IMR-90 (cell line): ENCODE data around the gene DNAJC5. TPM values are rescaled to one million over a fixed set of nuclear protein-coding genes. Genes with fewer than 3 reads are reported as not detected.

Experiments
- ATAC-seq: fragments of 200-7000 bp; cut with Tn5 transposase; 2 replicates; pipeline ENCODE4 v1.9.1; 2020; ENCODE audit warnings: low read depth, mild to moderate bottlenecking, moderate library complexity
- BruUV-seq: library from RNA; stranded (reverse); fragments of 400-500 nt; replicated peaks from 2 replicates; lab custom pipeline; 2021; lab: Mats Ljungman, UMichigan
- CTCF ChIA-PET: fragments of 300-600 bp; formaldehyde crosslinking; extraction: SDS; loops from one replicate; lab custom pipeline; 2021; ENCODE audit warnings: antibody characterized with exemption; lab: Yijun Ruan, JAX
- POLR2A ChIA-PET: fragments of 300-600 bp; sonication (Branson Sonifier 250); formaldehyde crosslinking; loops from one replicate; lab custom pipeline; 2022; ENCODE audit warnings: antibody characterized with exemption; ENCODE audit not compliant: unreplicated experiment; lab: Charles Lee
- DNase-seq: peaks from one replicate; pipeline ENCODE4 v3.0.0; 2013
- H2AFZ ChIP-seq: replicated peaks from 2 replicates; pipeline ENCODE3; 2013; ENCODE audit warnings: low read length, mild to moderate bottlenecking; ENCODE audit not compliant: poor library complexity
- H2AK5ac ChIP-seq: 2 replicates; pipeline ENCODE4 v1.6.1; 2013; ENCODE audit warnings: low read depth, low read length, inconsistent platforms
- H2AK9ac ChIP-seq: replicated peaks from 2 replicates; pipeline ENCODE3; 2013; ENCODE audit warnings: mild to moderate bottlenecking, low read depth, low read length, moderate library complexity; ENCODE audit not compliant: poor library complexity
- H2BK120ac ChIP-seq: 2 replicates; pipeline ENCODE4 v1.6.1; 2013; ENCODE audit warnings: low read depth, low read length, inconsistent platforms
- H2BK15ac ChIP-seq: 3 replicates; pipeline ENCODE4 v1.6.1; 2013; ENCODE audit warnings: low read depth, low read length, inconsistent platforms
- H2BK20ac ChIP-seq: 2 replicates; pipeline ENCODE4 v1.6.1; 2013; ENCODE audit warnings: low read depth, mild to moderate bottlenecking, inconsistent platforms, low read length, moderate library complexity
- H2BK5ac ChIP-seq: 2 replicates; pipeline ENCODE4 v1.6.1; 2013; ENCODE audit warnings: mild to moderate bottlenecking, low read depth, low read length, inconsistent platforms; ENCODE audit not compliant: poor library complexity, severe bottlenecking
- H3K14ac ChIP-seq: replicated peaks from 2 replicates; pipeline ENCODE4 v1.6.1; 2013; ENCODE audit warnings: low read depth, low read length, inconsistent platforms
- H3K18ac ChIP-seq: 2 replicates; pipeline ENCODE4 v1.6.1; 2013; ENCODE audit warnings: low read depth, low read length, control low read depth
- H3K23ac ChIP-seq: 2 replicates; pipeline ENCODE4 v1.6.1; 2013; ENCODE audit warnings: low read depth, low read length, inconsistent platforms
- H3K27ac ChIP-seq: 2 replicates; pipeline ENCODE4 v1.5.1; 2013; ENCODE audit warnings: mild to moderate bottlenecking, control low read depth, low read length; ENCODE audit not compliant: insufficient read depth
- H3K27me3 ChIP-seq: 2 replicates; pipeline ENCODE4 v1.6.1; 2013; ENCODE audit warnings: low read length; ENCODE audit not compliant: control insufficient read depth, insufficient read depth
- H3K36me3 ChIP-seq: 2 replicates; pipeline ENCODE4 v1.6.1; 2013; ENCODE audit warnings: low read length, mixed read lengths; ENCODE audit not compliant: control insufficient read depth, insufficient read depth
- H3K4ac ChIP-seq: 2 replicates; pipeline ENCODE4 v1.6.1; 2013; ENCODE audit warnings: low read depth, low read length, inconsistent platforms
- H3K4me1 ChIP-seq: 2 replicates; pipeline ENCODE4 v1.6.1; 2013; ENCODE audit warnings: low read length, mixed read lengths; ENCODE audit not compliant: control insufficient read depth, insufficient read depth
- H3K4me2 ChIP-seq: 2 replicates; pipeline ENCODE4 v1.6.1; 2013; ENCODE audit warnings: low read depth, mild to moderate bottlenecking, control low read depth, low read length, moderate library complexity
- H3K4me3 ChIP-seq: 2 replicates; pipeline ENCODE4 v1.5.1; 2013; ENCODE audit warnings: low read depth, mild to moderate bottlenecking, control low read depth, low read length, moderate library complexity; ENCODE audit not compliant: insufficient read depth
- H3K56ac ChIP-seq: 2 replicates; pipeline ENCODE4 v1.6.1; 2013; ENCODE audit warnings: low read length, inconsistent platforms; ENCODE audit not compliant: insufficient read depth; ENCODE audit errors: extremely low read depth
- H3K79me1 ChIP-seq, 2 experiments: 2 replicates each; pipeline ENCODE4 v1.6.1; 2013; ENCODE audit warnings: low read length in 2 of 2, inconsistent platforms in 1 of 2, low read depth in 1 of 2
- H3K9ac ChIP-seq: 2 replicates; pipeline ENCODE4 v1.6.1; 2013; ENCODE audit warnings: low read depth, low read length, control low read depth
- H3K9me1 ChIP-seq: 2 replicates; pipeline ENCODE4 v1.6.1; 2013; ENCODE audit warnings: low read length, inconsistent platforms; ENCODE audit not compliant: insufficient read depth
- H3K9me3 ChIP-seq: 2 replicates; pipeline ENCODE4 v1.6.1; 2013; ENCODE audit warnings: low read length; ENCODE audit not compliant: control insufficient read depth, insufficient read depth
- H4K20me1 ChIP-seq: 2 replicates; pipeline ENCODE4 v1.6.1; 2013; ENCODE audit warnings: low read length, inconsistent platforms; ENCODE audit not compliant: insufficient read depth
- H4K5ac ChIP-seq: 2 replicates; pipeline ENCODE4 v1.6.1; 2013; ENCODE audit warnings: mild to moderate bottlenecking, low read depth, low read length, control low read depth
- H4K8ac ChIP-seq, 2 experiments: 2 replicates each; pipeline ENCODE4 v1.6.1; 2013; ENCODE audit warnings: low read depth in 2 of 2, low read length in 2 of 2, control low read depth in 1 of 2, inconsistent platforms in 1 of 2
- H4K91ac ChIP-seq: 2 replicates; pipeline ENCODE4 v1.6.1; 2013; ENCODE audit warnings: low read depth, low read length, inconsistent platforms; ENCODE audit not compliant: insufficient read depth
- MAFK ChIP-seq: IDR thresholded peaks from 2 replicates; pipeline ENCODE4 v1.6.1; 2012; ENCODE audit warnings: low read depth, low read length, improper control_type of control experiment
- NFE2L2 ChIP-seq: fragments of 150-350 bp; IDR thresholded peaks from 2 replicates; pipeline ENCODE4 v1.6.1; 2016; ENCODE audit warnings: low read depth, mild to moderate bottlenecking, low read length
- POLR2A ChIP-seq: IDR thresholded peaks from 2 replicates; pipeline ENCODE4 v1.6.1; 2012; ENCODE audit warnings: mild to moderate bottlenecking, low read depth, low read length
- RAD21 ChIP-seq: IDR thresholded peaks from 2 replicates; pipeline ENCODE4 v1.6.1; 2012; ENCODE audit warnings: low read length, improper control_type of control experiment
- SMC3 ChIP-seq: fragments of 150-350 bp; IDR thresholded peaks from 2 replicates; pipeline ENCODE4 v1.6.1; 2016; ENCODE audit warnings: low read depth, mild to moderate bottlenecking, antibody characterized with exemption, low read length, moderate library complexity
- WGBS, 2 experiments: methylation state at CpG; one replicate each; pipeline versions ENCODE4 v1.1.5 to v1.1.7; 2013; ENCODE audit warnings: missing lambda C conversion rate in 2 of 2; ENCODE audit not compliant: insufficient read length in 1 of 2; ENCODE audit errors: extremely low coverage in 2 of 2; 5-methylcytosine and 5-hydroxymethylcytosine counted together
- dilution Hi-C: fragments of 300-500 bp; cut with HindIII; formaldehyde crosslinking; loops from one replicate; pipeline ENCODE4 v1.14.3; 2018; ENCODE audit warnings: low sequenced_read_pairs; ENCODE audit not compliant: unreplicated experiment
- in situ Hi-C: fragments of 300-500 bp; cut with MboI; formaldehyde crosslinking; loops from 3 replicates; pipeline ENCODE4 v1.14.3; 2019; ENCODE audit warnings: low sequenced_read_pairs, inconsistent platforms, mixed read lengths
- intact Hi-C: fragments of 100-400 bp; cut with micrococcal nuclease; formaldehyde crosslinking; loops from 2 replicates; pipeline ENCODE4 v1.10.0; 2022
- polyA plus RNA-seq, 3 experiments: library from polyadenylated mRNA; depleted of rRNA; stranded (reverse); fragments of >200 nt; gene quantifications; 2 replicates each; pipeline ENCODE4 v1.2.3, GENCODE V29; 2012; ENCODE audit warnings: low replicate concordance in 1 of 3
- total RNA-seq: library from RNA; depleted of rRNA; stranded (reverse); fragments of >200 nt; gene quantifications from 2 replicates; pipeline ENCODE4 v1.2.3, GENCODE V29; 2012

Gene DNAJC5
- total and polyA plus RNA-seq, 2 of the 4 experiments (the other 2 are of a cell fraction): 35.6 to 45.2 TPM

DNA sequence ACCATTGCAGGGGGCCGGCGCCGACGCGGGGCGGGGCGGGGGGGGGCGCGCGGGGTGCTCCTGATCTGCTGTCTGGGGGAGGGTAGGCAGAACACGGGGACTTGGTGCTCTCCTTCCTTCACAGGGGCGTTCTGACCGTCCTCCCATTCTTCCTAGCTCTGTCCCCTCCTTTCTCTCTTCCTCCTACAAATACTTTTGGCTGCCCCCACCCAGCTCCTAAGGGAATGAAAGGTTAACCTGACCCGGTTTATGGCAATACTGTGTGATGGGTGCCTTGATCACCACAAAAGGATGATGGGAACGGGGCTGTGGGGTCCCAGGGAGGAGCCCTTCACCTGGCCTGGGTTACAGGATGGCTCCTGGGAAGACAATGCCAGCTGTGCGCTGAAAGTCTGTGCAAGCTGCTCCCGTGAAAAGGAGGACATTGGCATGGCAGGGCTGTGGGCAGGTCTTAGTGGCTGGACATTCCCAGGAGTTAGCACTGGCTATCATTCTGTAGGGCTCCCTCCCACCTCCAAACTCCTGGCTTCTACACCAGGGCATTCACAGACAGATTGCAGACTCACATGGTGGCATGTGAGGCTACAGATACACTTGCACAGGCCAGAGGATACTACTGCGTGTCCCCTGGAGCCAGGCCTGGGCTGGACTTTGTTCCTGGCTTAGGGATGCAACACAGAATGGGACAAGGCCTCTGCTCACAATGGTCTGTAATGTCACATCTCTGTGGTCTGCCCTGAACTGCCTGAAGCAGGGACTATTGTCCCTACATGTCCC lies 31.7 kb upstream of the DNAJC5 start:
- Histone ChIP-seq H4K8ac (peak overlapping the region; percentile 59 to 100; a peak in 3 of 4 replicates), H4K5ac (peak overlapping the region; percentile 82), H3K18ac (no peak overlapping the region), H4K20me1 (peaks cover 4% of the 10 kb centered on the region), H3K36me3 (peaks cover 10% of the 10 kb centered on the region; the same call in 1 of the 2 replicates), H3K9ac (peak overlapping the region; percentile 76), H3K23ac (peak overlapping the region; percentile 75; the same call in 1 of the 2 replicates), H3K9me3 (no peaks in the 10 kb centered on the region), H3K27me3 (no peaks in the 10 kb centered on the region), H3K14ac (peak overlapping the region; percentile 94), H2AK9ac (peak overlapping the region; percentile 94), H2AFZ (no peak overlapping the region), H2AK5ac (peak overlapping the region; percentile 91), H3K4me1 (peaks cover 16% of the 10 kb centered on the region), H3K4me2 (peak overlapping the region; percentile 79), H3K4ac (peak overlapping the region; percentile 97), H3K27ac (peak overlapping the region; percentile 86), H2BK20ac (no peak overlapping the region), H4K91ac (peak overlapping the region; percentile 71), H3K56ac (0 out of 2 replicates have a peak overlapping the region, but pooled peaks have one; percentile 87), H2BK120ac (peak overlapping the region; percentile 35; the same call in 1 of the 2 replicates), H2BK15ac (0 out of 3 replicates have a peak overlapping the region, but pooled peaks have one; percentile 45), H3K79me1 (peaks cover 11 to 39% of the 10 kb centered on the region in 2 experiments), H2BK5ac (peak overlapping the region; percentile 74), H3K9me1 (no peaks in the 10 kb centered on the region; the same call in 1 of the 2 replicates), H3K4me3 (no peak overlapping the region; the same call in 1 of the 2 replicates)
- WGBS, 2 experiments: 93% methylated on average over 3 of the region's 18 CpGs; no CpG with 5 or more reads in 1 of the 2 experiments
- in situ Hi-C loops (loop anchor here (10.0 kb wide), 2 partner anchors 158 to 328 kb away; partner anchors contain the start of genes ARFRP1, PTK6 and ZGPAT), dilution Hi-C loops (no loop called here), intact Hi-C loops (no loop called here)
- BruUV-seq: no TSS peak
- DNase-seq: no peak
- ChIA-PET POLR2A (no interaction called here), CTCF (interaction anchor here (0.9 to 1.0 kb wide), 2 partner anchors 8 to 325 kb away, joined by 3 read pairs; no protein-coding TSS in a partner anchor)
- TF ChIP-seq NFE2L2: no peak
- no peak for TF ChIP-seq MAFK
- TF ChIP-seq RAD21: no peak
- no peak for TF ChIP-seq POLR2A
- TF ChIP-seq SMC3: no peak
- no peak for ATAC-seq
